A549 treated with CORT108297 at 1 μM for 4 hours (cell line): ENCODE results near the gene SNX17. TPM values are rescaled to one million over a fixed set of nuclear protein-coding genes. Genes with fewer than 3 reads are reported as not detected.

Experiments used
- total RNA-seq: library from RNA; stranded (reverse); fragments of 200-300 nt; extraction: Qiagen RNA extraction; gene quantifications from 5 replicates; pipeline ENCODE4 v1.2.3, GENCODE V29; 2022

Gene SNX17
- total RNA-seq: 132 to 155 TPM (median 147 TPM) in 5 replicates

DNA sequence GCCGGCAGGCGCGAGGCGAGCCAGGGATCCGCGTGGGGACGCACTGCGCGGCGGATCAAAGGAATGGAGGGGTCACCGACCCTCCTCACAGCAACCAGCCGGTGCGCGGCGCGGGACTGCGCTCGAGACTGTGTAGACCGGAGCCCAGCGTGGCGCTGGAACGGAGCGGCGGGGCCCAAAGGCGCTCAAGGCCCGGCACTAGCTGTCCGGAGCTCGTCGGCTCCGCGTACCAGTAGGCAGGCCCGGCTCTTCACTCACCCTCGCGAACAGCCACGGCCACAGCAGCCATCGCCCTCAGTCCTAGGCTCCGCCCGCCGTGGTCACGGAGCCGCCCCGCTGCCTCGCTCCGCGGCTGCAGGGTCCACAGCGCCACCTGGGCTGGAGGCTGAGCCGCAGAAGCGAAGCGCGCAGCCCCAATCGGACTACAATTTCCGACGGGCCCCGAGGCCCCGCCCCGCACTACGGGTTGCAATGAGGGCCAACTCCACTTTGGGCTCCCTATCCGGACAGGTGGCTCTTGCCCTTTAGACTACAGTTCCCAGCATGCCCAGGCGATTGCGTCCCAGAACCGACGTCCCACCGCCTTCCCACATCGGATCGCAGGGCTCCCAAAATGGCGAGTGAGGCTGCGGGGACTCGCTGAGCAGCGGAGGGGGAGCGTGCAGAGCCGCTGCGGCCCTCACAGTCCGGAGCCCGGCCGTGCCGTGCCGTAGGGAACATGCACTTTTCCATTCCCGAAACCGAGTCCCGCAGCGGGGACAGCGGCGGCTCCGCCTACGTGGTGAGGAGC, at the start of gene SNX17, which contains the start of gene EIF2B4:
TSS of gene SNX17 (plus strand) at position 591 of the 790 bp plus-strand sequence. CDS start at position 719, 128 bp downstream.
TSS of gene EIF2B4 (minus strand) at position 313 of the 790 bp plus-strand sequence. CDS start at position 289, 24 bp downstream.

DNA sequence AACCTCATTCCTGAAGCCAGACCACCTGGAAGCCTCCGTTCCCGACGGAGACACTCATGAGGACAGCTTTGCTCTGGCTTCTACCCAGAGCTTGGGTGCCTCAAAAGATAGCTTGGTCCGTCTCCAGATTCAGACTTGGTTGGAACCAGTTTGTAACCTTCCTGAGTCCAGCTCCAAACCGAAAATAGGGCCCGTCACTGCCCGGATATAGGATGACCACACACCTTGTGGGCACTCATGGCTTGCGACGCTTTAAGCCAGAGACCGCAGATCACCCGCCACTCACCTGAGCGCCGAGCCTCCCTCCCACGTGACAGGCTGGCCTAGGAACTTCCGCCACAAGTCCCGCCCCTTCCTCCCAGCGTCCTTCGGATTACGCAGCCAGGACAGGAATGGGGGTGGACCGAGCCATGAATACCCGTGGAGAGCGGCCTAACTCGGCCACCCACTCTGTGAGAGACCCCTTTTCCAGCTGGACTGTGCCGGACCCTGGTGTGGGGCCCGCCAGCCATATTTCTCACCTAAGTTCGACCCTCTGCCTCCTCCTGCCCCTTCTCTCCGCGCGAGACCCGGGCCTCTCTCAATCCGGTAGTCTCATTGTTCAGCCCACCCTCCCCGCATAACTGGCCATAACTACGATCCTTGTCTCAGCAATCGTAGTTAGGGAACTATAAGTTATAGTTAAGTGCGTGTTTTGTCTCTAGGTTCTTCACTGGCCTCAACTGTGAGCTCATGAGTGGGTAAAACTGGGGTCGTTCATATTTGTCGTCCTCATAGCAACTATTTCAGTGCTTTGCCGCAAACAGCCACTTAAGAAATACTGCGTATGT, 47.4 kb upstream of the SNX17 start, which contains the start of gene MPV17:
TSS of gene MPV17 (minus strand) at position 332 of the 830 bp plus-strand sequence. CDS start 580 bp downstream, outside the sequence.

DNA sequence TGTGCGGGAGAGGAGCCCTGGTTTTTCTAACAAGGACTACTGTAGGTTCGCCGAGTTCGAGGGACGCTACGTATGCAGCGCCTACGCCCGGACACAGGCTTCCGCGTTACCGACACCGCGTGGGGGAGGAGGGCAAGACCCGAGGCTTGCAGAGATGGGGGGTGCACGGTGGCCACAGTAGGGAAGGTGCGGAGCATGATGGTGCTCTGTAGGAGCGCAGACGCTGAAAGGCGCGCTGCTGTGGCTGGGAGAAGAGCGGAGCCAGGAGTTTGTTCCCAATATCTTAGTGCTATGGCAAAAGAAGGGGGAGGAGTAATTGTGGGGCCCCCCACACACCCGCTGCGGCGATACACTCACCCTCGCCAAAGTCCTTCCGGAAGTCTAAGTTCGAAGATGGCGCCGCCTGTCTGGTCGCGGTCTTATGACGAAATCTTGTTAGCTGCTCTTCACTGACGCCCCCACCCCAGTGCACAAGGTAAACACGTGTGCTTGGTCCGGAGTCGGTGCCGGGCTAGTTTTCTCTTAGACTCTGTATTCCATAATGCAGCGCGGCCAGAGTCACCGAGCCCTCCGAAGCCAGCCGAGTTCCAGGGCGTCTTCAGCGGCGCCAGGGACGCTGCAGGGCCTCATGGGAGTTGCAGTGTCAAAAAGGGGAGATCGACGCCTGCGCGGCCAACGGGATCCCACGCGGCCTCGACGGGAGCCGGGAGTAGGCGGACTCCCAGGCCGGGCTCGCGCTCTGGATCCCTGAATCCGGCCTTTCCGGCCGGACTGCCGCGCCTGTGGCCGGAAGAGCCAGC, 13.8 kb upstream of the SNX17 start, which contains the start of gene GTF3C2:
TSS of gene GTF3C2 (minus strand) at position 383 of the 800 bp plus-strand sequence. CDS start 13,210 bp downstream, outside the sequence.

GRCh38 chr2:27380626-27381545, 10.5 kb downstream of the SNX17 start, which contains the start of gene ZNF513:
ZNF513 (minus strand) TSS chr2:27380734; CDS start chr2:27380526, 208 bp downstream.

DNA sequence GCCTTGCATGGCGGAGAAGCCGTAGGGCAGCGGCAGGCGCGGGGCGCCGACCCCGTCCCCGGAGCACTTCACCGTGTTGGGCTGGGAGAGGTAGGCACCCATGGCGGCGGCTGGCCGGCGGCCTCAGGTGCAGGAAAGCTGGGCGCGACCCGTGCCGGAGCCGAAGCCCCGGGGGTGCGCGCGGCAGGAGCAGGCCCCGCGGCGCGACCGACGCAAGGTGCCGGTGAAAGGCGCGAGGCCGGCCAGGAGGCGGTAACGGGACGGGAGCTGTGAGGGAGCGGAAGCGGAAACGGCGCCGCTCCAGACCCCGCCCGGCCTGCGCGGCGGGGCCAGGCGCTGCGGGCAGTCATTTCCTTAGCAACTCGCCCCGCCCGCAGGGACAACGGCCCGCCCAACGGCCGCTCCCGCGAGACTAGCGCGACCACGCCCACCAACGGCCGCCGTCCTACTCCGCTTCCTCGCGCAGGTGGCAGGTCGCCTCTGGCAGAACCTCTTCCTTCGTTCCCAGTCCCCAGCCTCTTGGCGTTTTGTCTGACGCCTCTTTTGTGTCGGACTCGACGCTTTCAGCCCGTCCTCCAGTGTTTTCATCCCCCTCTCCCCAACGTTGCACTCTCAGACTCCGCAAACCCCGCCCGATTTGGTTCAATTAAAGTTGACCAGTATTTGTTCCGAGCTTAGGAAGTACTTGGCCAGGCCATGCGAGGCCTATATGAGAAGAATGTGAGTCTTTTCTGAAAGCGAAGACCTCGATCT, 39.1 kb downstream of the SNX17 start, which contains the start of gene PPM1G:
TSS of gene PPM1G (minus strand) at position 271 of the 753 bp plus-strand sequence. CDS start at position 102, 169 bp downstream.

Other genes starting within 250 kb of the SNX17 start
- 1.2 to 1.8 TPM (median 1.3 TPM) in 5 replicates for gene ABHD1, start 246.8 kb upstream of the SNX17 start, total RNA-seq
- gene PREB, start 236.0 kb upstream of the SNX17 start, total RNA-seq: 52.9 to 69.5 TPM (median 65.0 TPM) in 5 replicates
- not detected in 5 replicates for gene PRR30, start 231.2 kb upstream of the SNX17 start, total RNA-seq
- gene TCF23, start 221.6 kb upstream of the SNX17 start, total RNA-seq: not detected in 5 replicates
- gene ATRAID, start 158.6 kb upstream of the SNX17 start, total RNA-seq: 208 to 219 TPM (median 213 TPM) in 5 replicates
- 68.6 to 73.0 TPM (median 71.5 TPM) in 5 replicates for gene SLC5A6, start 158.3 kb upstream of the SNX17 start, total RNA-seq
- gene CAD, start 153.2 kb upstream of the SNX17 start, total RNA-seq: 58.1 to 68.9 TPM (median 65.2 TPM) in 5 replicates
- 2.4 to 4.1 TPM (median 3.9 TPM) in 5 replicates for gene SLC30A3, start 107.6 kb upstream of the SNX17 start, total RNA-seq
- not detected in 5 replicates for gene DNAJC5G, start 95.2 kb upstream of the SNX17 start, total RNA-seq
- 0.45 to 0.71 TPM (median 0.61 TPM) in 5 replicates for gene TRIM54, start 88.2 kb upstream of the SNX17 start, total RNA-seq
- gene UCN, start 62.2 kb upstream of the SNX17 start, total RNA-seq: 0.48 to 2.5 TPM (median 1.6 TPM) in 5 replicates
- 78.0 to 104 TPM (median 89.6 TPM) in 5 replicates for gene MPV17, start 47.5 kb upstream of the SNX17 start, total RNA-seq
- 58.8 to 66.8 TPM (median 60.2 TPM) in 5 replicates for gene GTF3C2, start 13.9 kb upstream of the SNX17 start, total RNA-seq
- 58.7 to 63.2 TPM (median 61.4 TPM) in 5 replicates for gene EIF2B4, start 278 bp upstream of the SNX17 start, total RNA-seq
- gene ZNF513, start 10.1 kb downstream of the SNX17 start, total RNA-seq: 11.0 to 15.5 TPM (median 14.5 TPM) in 5 replicates
- 161 to 174 TPM (median 170 TPM) in 5 replicates for gene PPM1G, start 39.0 kb downstream of the SNX17 start, total RNA-seq
- gene NRBP1, start 58.0 kb downstream of the SNX17 start, total RNA-seq: 127 to 140 TPM (median 138 TPM) in 5 replicates
- gene KRTCAP3, start 71.8 kb downstream of the SNX17 start, total RNA-seq: 0.17 to 0.76 TPM (median 0.62 TPM) in 5 replicates
- gene IFT172, start 119.1 kb downstream of the SNX17 start, total RNA-seq: 7.8 to 9.5 TPM (median 9.3 TPM) in 5 replicates
- gene FNDC4, start 124.6 kb downstream of the SNX17 start, total RNA-seq: 3.3 to 5.3 TPM (median 3.9 TPM) in 5 replicates
- gene GCKR, start 126.2 kb downstream of the SNX17 start, total RNA-seq: 0.13 to 0.58 TPM (median 0.30 TPM) in 5 replicates
- gene ZNF512, start 212.4 kb downstream of the SNX17 start, total RNA-seq: 16.3 to 21.7 TPM (median 18.8 TPM) in 5 replicates